Endothelial cell of umbilical vein (primary cell): ENCODE measurements around the gene HIPK1. TPM values are rescaled to one million over a fixed set of nuclear protein-coding genes. Genes with fewer than 3 reads are reported as not detected.

Source experiments
- BruUV-seq: library from RNA; stranded (reverse); fragments of 400-500 nt; replicated peaks from 2 replicates; lab custom pipeline; 2021; lab: Mats Ljungman, UMichigan
- CTCF ChIA-PET: fragments of 300-600, 350-600 bp; sonication (Branson Sonifier 250); formaldehyde crosslinking; loops from one replicate; lab custom pipeline; 2021; ENCODE audit warnings: antibody characterized with exemption, inconsistent platforms; lab: Charles Lee
- POLR2A ChIA-PET: fragments of 300-600, 350-600 bp; sonication (Branson Sonifier 250); formaldehyde crosslinking; loops from one replicate; lab custom pipeline; 2021; ENCODE audit warnings: antibody characterized with exemption, inconsistent platforms; lab: Charles Lee
- DNase-seq: peaks from one replicate; pipeline ENCODE4 v3.0.0-alpha.2; 2011; ENCODE audit warnings: low read depth, low spot score
- FAIRE-seq: peaks from 2 replicates; lab custom pipeline; 2011; peaks lifted over from hg19 to GRCh38; lab: Jason Lieb, UNC
- H2AFZ ChIP-seq: 2 replicates; pipeline ENCODE4 v1.6.0; 2012; ENCODE audit warnings: low read depth, low read length, control low read depth, inconsistent platforms
- H3K27ac ChIP-seq: 2 replicates; pipeline ENCODE4 v1.5.1; 2011; ENCODE audit warnings: low read depth, mild to moderate bottlenecking, control low read depth, low read length, moderate library complexity; ENCODE audit not compliant: insufficient read depth
- H3K27me3 ChIP-seq, 2 experiments: 2 replicates each; pipeline versions ENCODE4 v1.6.0 to v1.6.1; 2011; ENCODE audit warnings: low read length in 2 of 2, mixed read lengths in 1 of 2; ENCODE audit not compliant: control insufficient read depth in 2 of 2, insufficient read depth in 2 of 2
- H3K36me3 ChIP-seq, 2 experiments: 2 replicates in 1 of 2; 3 replicates in 1 of 2; pipeline ENCODE4 v1.5.1; 2011; ENCODE audit warnings: low read length in 2 of 2, mild to moderate bottlenecking in 1 of 2, moderate library complexity in 1 of 2; ENCODE audit not compliant: control insufficient read depth in 2 of 2, insufficient read depth in 2 of 2; ENCODE audit errors: extremely low read depth in 1 of 2
- H3K4me1 ChIP-seq: 3 replicates; pipeline ENCODE4 v1.5.1; 2011; ENCODE audit warnings: mild to moderate bottlenecking, low read length; ENCODE audit not compliant: control insufficient read depth, insufficient read depth; ENCODE audit errors: extremely low read depth
- H3K4me2 ChIP-seq: 2 replicates; pipeline ENCODE4 v1.6.1; 2011; ENCODE audit warnings: low read length, control low read depth, mixed read lengths; ENCODE audit not compliant: insufficient read depth
- H3K4me3 ChIP-seq, 3 experiments: fragments of 200-600 bp in 1 of 3; sonication (generic), shearing (Covaris generic) in 1 of 3; replicated peaks in 1 of 3; 2 replicates each; pipeline ENCODE4 v1.5.1; 2011 to 2016; ENCODE audit warnings: control low read depth in 3 of 3, low read length in 3 of 3, mild to moderate bottlenecking in 2 of 3, inconsistent platforms in 1 of 3, low read depth in 1 of 3, moderate library complexity in 1 of 3; ENCODE audit not compliant: insufficient read depth in 1 of 3
- H3K79me2 ChIP-seq: 2 replicates; pipeline ENCODE4 v1.6.0; 2012; ENCODE audit warnings: low read length, inconsistent platforms; ENCODE audit not compliant: control insufficient read depth, insufficient read depth
- H3K9ac ChIP-seq: replicated peaks from 2 replicates; pipeline ENCODE3; 2011; ENCODE audit warnings: low read length, control low read depth; ENCODE audit not compliant: insufficient read depth; ENCODE audit errors: extremely low read depth
- H3K9me1 ChIP-seq: replicated peaks from 3 replicates; pipeline ENCODE4 v1.6.0; 2011; ENCODE audit warnings: mild to moderate bottlenecking, low read length; ENCODE audit not compliant: control insufficient read depth, insufficient read depth; ENCODE audit errors: extremely low read depth
- H3K9me3 ChIP-seq: replicated peaks from 2 replicates; pipeline ENCODE4 v1.5.1; 2012; ENCODE audit warnings: low read length, inconsistent platforms; ENCODE audit not compliant: control insufficient read depth, insufficient read depth
- H4K20me1 ChIP-seq: replicated peaks from 2 replicates; pipeline ENCODE3; 2011; ENCODE audit warnings: mild to moderate bottlenecking, low read length; ENCODE audit not compliant: control insufficient read depth, insufficient read depth; ENCODE audit errors: extremely low read depth
- CTCF ChIP-seq, 2 donors: IDR thresholded peaks; 1 replicate in 1 of 2; 2 replicates in 1 of 2; pipeline ENCODE4 v1.5.1; 2011; ENCODE audit warnings: low read length in 2 of 2, mild to moderate bottlenecking in 2 of 2, moderate library complexity in 2 of 2, control low read depth in 1 of 2, inconsistent platforms in 1 of 2, low read depth in 1 of 2; ENCODE audit not compliant: insufficient read depth in 1 of 2; ENCODE audit errors: extremely low read depth in 1 of 2
- EZH2 ChIP-seq: IDR thresholded peaks from 2 replicates; pipeline ENCODE4 v1.6.1; 2012; ENCODE audit warnings: borderline replicate concordance, low read depth, mild to moderate bottlenecking, moderate library complexity, low read length, inconsistent platforms; ENCODE audit not compliant: severe bottlenecking
- FOS ChIP-seq: IDR thresholded peaks from 2 replicates; pipeline ENCODE4 v1.6.1; 2011; ENCODE audit warnings: mild to moderate bottlenecking, low read length, moderate library complexity, borderline replicate concordance; ENCODE audit not compliant: insufficient read depth
- GATA2 ChIP-seq: IDR thresholded peaks from 2 replicates; pipeline ENCODE4 v1.7.0; 2011; ENCODE audit warnings: low read depth, mild to moderate bottlenecking, moderate library complexity, mixed read lengths, low read length; ENCODE audit not compliant: insufficient read length, insufficient read depth
- JUN ChIP-seq: IDR thresholded peaks from 2 replicates; pipeline ENCODE4 v1.6.1; 2011; ENCODE audit warnings: borderline replicate concordance, low read depth; ENCODE audit not compliant: insufficient read length, insufficient read depth
- MAX ChIP-seq: IDR thresholded peaks from 2 replicates; pipeline ENCODE4 v1.6.1; 2011; ENCODE audit not compliant: insufficient read depth, insufficient read length
- MYC ChIP-seq: IDR thresholded peaks from one replicate; pipeline ENCODE4 v1.6.1; 2011; ENCODE audit warnings: mild to moderate bottlenecking, low read depth, low read length
- POLR2A ChIP-seq: IDR thresholded peaks from 2 replicates; pipeline ENCODE4 v1.6.1; 2012; ENCODE audit warnings: low read depth, mild to moderate bottlenecking, control low read depth, low read length
- POLR2AphosphoS5 ChIP-seq: IDR thresholded peaks from 2 replicates; pipeline ENCODE4 v1.6.1; 2012; ENCODE audit warnings: low read depth, mild to moderate bottlenecking, control low read depth, low read length, moderate library complexity; ENCODE audit not compliant: insufficient read depth
- dilution Hi-C: fragments of 300-500 bp; cut with MboI; formaldehyde crosslinking; loops from one replicate; pipeline ENCODE4 v1.15.0; 2019; ENCODE audit warnings: low sequenced_read_pairs; ENCODE audit not compliant: extremely low pct_ligation_motif_present
- intact Hi-C: fragments of 100-400 bp; cut with micrococcal nuclease; formaldehyde crosslinking; loops from one replicate; pipeline ENCODE4 v1.10.0; 2022
- polyA plus RNA-seq, 4 experiments: library from polyadenylated mRNA; depleted of rRNA in 3 of 4; stranded (reverse) in 3 of 4; unstranded in 1 of 4; fragments of >200 nt; gene quantifications; 2 replicates each; pipeline versions ENCODE4 v1.2.1 to v1.2.3, GENCODE V29; 2011 to 2012; ENCODE audit warnings: missing spikeins in 1 of 4
- total RNA-seq: library from RNA; stranded (reverse); gene quantifications from 2 replicates; pipeline ENCODE4 v1.2.3, GENCODE V29; 2021

The HIPK1 gene
- total and polyA plus RNA-seq, 2 donors (not counting 3 experiments of a cell fraction or from before 2014, with no cell fraction given) = 39.3 to 56.1 TPM

DNA sequence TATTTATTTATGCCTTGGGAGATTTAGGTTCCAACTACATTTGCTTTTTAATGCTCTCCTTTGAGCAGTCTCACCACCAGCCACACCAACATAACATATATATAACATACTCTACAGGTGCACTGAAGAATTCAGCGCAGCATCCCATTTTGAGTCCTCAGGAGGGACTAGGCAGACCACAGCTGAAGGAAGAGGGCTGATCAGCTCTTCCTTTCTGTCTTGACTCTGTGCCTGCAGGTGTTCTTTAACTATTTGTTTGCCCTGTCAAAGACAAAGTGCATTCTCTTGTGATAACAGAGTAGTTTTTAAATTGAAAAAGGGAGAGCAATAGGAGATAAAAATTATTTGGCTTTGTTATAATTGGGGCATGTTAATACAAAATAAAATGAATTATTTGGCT is 17.0 kb downstream of the HIPK1 start:
- Histone ChIP-seq H3K36me3 (peaks cover 0 to 1% of the 10 kb centered on the region in 2 experiments), H3K4me2 (peak overlapping the region; percentile 84), H2AFZ (no peak overlapping the region), H3K9ac (no peak overlapping the region), H4K20me1 (no peaks in the 10 kb centered on the region), H3K4me3 (no peak overlapping the region), H3K27ac (no peak overlapping the region), H3K9me1 (no peaks in the 10 kb centered on the region), H3K27me3 (no peaks in the 10 kb centered on the region), H3K4me1 (peaks cover 25% of the 10 kb centered on the region), H3K9me3 (no peaks in the 10 kb centered on the region), H3K79me2 (peaks cover 85% of the 10 kb centered on the region)
- dilution Hi-C loops (no loop called here), intact Hi-C loops (loop anchor here (5.0 kb wide), 2 partner anchors 109 to 189 kb away; partner anchors contain the start of gene PHTF1)
- CTCF ChIA-PET = interaction anchor here (0.8 to 4.0 kb wide), 8 partner anchors 11 to 110 kb away, joined by 3 to 44 read pairs (median 5); partner anchors contain the start of gene HIPK1
- no peak for DNase-seq
- POLR2A ChIA-PET = no interaction called here
- FAIRE-seq = no peak
- TF ChIP-seq FOS (no peak), GATA2 (no peak), MAX (no peak), JUN (no peak), CTCF (IDR thresholded peaks at IDR 0.05; ENCODE audit: extremely low read depth in 1 of 2, insufficient read depth in 1 of 2, low read depth in 1 of 2, low read length in 2 of 2) (no peak), MYC (no peak), EZH2 (no peak), POLR2AphosphoS5 (no peak), POLR2A (no peak)
- no TSS peak for BruUV-seq
